Erythroblast (primary cell): ENCODE measurements around the gene PUS1.

Experiments
- GATA1 ChIP-seq: IDR thresholded peaks from 2 replicates; pipeline ENCODE4 v1.6.1; 2011; ENCODE audit warnings: low read depth, mild to moderate bottlenecking, control low read depth, low read length, moderate library complexity
- POLR2A ChIP-seq: IDR thresholded peaks from 2 replicates; pipeline ENCODE4 v1.6.1; 2011; ENCODE audit warnings: mild to moderate bottlenecking, low read length

GRCh38 chr12:131941987-131942341 lies 12.9 kb downstream of the PUS1 start:
- TF ChIP-seq POLR2A (no peak), GATA1 (no peak)
